Activated CD8-positive, alpha-beta memory T cell treated with anti-CD3 and anti-CD28 coated beads for 24 hours (primary cell): ENCODE results near the gene GBP3.
"Not testable (repeated sequence)": the region's sequence is repeated elsewhere in the genome, so short reads cannot be mapped to it uniquely, and the experiment has no call there.

Experiments used
- DNase-seq: peaks from one replicate; pipeline ENCODE4 v3.0.0-alpha.2; 2020

GBP3 gene

GRCh38 chr1:89022167-89022959 is at the start of gene GBP3:
Gene GBP3, minus strand, starts transcription at chr1:89022866. Its CDS starts 2,145 bp downstream, at chr1:89020721.
- DNase-seq: no peak

- no peak for DNase-seq
These were observed 47.8 kb upstream of the GBP3 start for GRCh38 chr1:89070509-89070908.

GRCh38 chr1:89069951-89070350 is 47.3 kb upstream of the GBP3 start:
- no peak for DNase-seq

GRCh38 chr1:89068291-89068690 is 45.6 kb upstream of the GBP3 start:
- no peak for DNase-seq

- no peak for DNase-seq
These were observed 42.6 kb upstream of the GBP3 start, which contains the start of gene GBP1 for GRCh38 chr1:89065079-89065868. Gene GBP1, minus strand, starts transcription at chr1:89065208. Its CDS starts 1,974 bp downstream, at chr1:89063234.

GRCh38 chr1:89064632-89065031 is 42.0 kb upstream of the GBP3 start:
- DNase-seq: no peak

- DNase-seq: no peak
These were observed 40.4 kb upstream of the GBP3 start for GRCh38 chr1:89063094-89063493.

- DNase-seq: no peak
These were observed 37.4 kb upstream of the GBP3 start for GRCh38 chr1:89060091-89060490.

GRCh38 chr1:89051955-89052312 is 29.3 kb upstream of the GBP3 start:
- no peak for DNase-seq

GRCh38 chr1:89051300-89051954 is 28.8 kb upstream of the GBP3 start:
- DNase-seq: no peak

GRCh38 chr1:89050649-89051033 is 28.0 kb upstream of the GBP3 start:
- no peak for DNase-seq

- not testable (repeated sequence) for DNase-seq
These were observed 27.4 kb upstream of the GBP3 start for GRCh38 chr1:89049901-89050648.

- not testable (repeated sequence) for DNase-seq
These were observed 26.5 kb upstream of the GBP3 start for GRCh38 chr1:89049187-89049586.

GRCh38 chr1:89047734-89048133 is 25.1 kb upstream of the GBP3 start:
- no peak for DNase-seq

GRCh38 chr1:89046318-89047183 is 23.9 kb upstream of the GBP3 start:
- not testable (repeated sequence) for DNase-seq

GRCh38 chr1:89044970-89045721 is 22.5 kb upstream of the GBP3 start:
- no peak for DNase-seq

- no peak for DNase-seq
These were observed 21.3 kb upstream of the GBP3 start for GRCh38 chr1:89043940-89044339.

- DNase-seq: no peak
These were observed 19.8 kb upstream of the GBP3 start for GRCh38 chr1:89042491-89042890.

- DNase-seq: no peak
These were observed 19.1 kb upstream of the GBP3 start for GRCh38 chr1:89041721-89042120.

- DNase-seq: no peak
These were observed 18.5 kb upstream of the GBP3 start for GRCh38 chr1:89041119-89041641.

- DNase-seq: no peak
These were observed 17.6 kb upstream of the GBP3 start for GRCh38 chr1:89040315-89040626.
